Glomerular visceral epithelial cell (primary cell): ENCODE measurements around the gene TUBD1.
"Not testable (repeated sequence)": the region's sequence is repeated elsewhere in the genome, so short reads cannot be mapped to it uniquely, and the experiment has no call there.

Experiments used
- DNase-seq: peaks from one replicate; pipeline ENCODE4 v3.0.0-alpha.2; 2016; ENCODE audit errors: extremely low spot score

Gene TUBD1

GRCh38 chr17:59892924-59893675, at the start of gene TUBD1, which contains the start of gene RPS6KB1:
Gene TUBD1 (minus strand): TSS chr17:59892943. CDS start chr17:59891002, 1,941 bp downstream.
Gene RPS6KB1 (plus strand): TSS chr17:59893121. CDS start chr17:59893185, 64 bp downstream.
- DNase-seq, result peak; percentile 99

GRCh38 chr17:59941131-59941530, 48.4 kb upstream of the TUBD1 start:
- DNase-seq, result no peak

GRCh38 chr17:59940697-59941096, 48.0 kb upstream of the TUBD1 start:
- not testable (repeated sequence) for DNase-seq

GRCh38 chr17:59933317-59933716, 40.6 kb upstream of the TUBD1 start:
- DNase-seq, result not testable (repeated sequence)

GRCh38 chr17:59930768-59931167, 38.0 kb upstream of the TUBD1 start:
- DNase-seq, result peak; percentile 16

GRCh38 chr17:59930121-59930520, 37.4 kb upstream of the TUBD1 start:
- DNase-seq, result not testable (repeated sequence)

- not testable (repeated sequence) for DNase-seq
Observed at GRCh38 chr17:59920637-59921036, 27.9 kb upstream of the TUBD1 start.

- DNase-seq, result no peak
Observed at GRCh38 chr17:59916446-59916845, 23.7 kb upstream of the TUBD1 start.

GRCh38 chr17:59914274-59914854, 21.6 kb upstream of the TUBD1 start:
- DNase-seq, result peak; percentile 44

- DNase-seq, result no peak
Observed at GRCh38 chr17:59907467-59907866, 14.7 kb upstream of the TUBD1 start.

- no peak for DNase-seq
Observed at GRCh38 chr17:59903455-59903854, 10.7 kb upstream of the TUBD1 start.

GRCh38 chr17:59901604-59902003, 8.9 kb upstream of the TUBD1 start:
- DNase-seq, result no peak

- peak; percentile 37 for DNase-seq
Observed at GRCh38 chr17:59899099-59899498, 6.4 kb upstream of the TUBD1 start.

GRCh38 chr17:59897090-59897489, 4.3 kb upstream of the TUBD1 start:
- no peak for DNase-seq

GRCh38 chr17:59893676-59894100, 945 bp upstream of the TUBD1 start:
- DNase-seq, result no peak

- peak; percentile 6 for DNase-seq
Observed at GRCh38 chr17:59892251-59892923, 356 bp downstream of the TUBD1 start.

GRCh38 chr17:59890720-59891119, 2.0 kb downstream of the TUBD1 start:
- peak; percentile 17 for DNase-seq

- no peak for DNase-seq
Observed at GRCh38 chr17:59888145-59888750, 4.5 kb downstream of the TUBD1 start.

GRCh38 chr17:59884861-59885260, 7.9 kb downstream of the TUBD1 start:
- no peak for DNase-seq

GRCh38 chr17:59878624-59879023, 14.1 kb downstream of the TUBD1 start:
- DNase-seq, result no peak

GRCh38 chr17:59877965-59878364, 14.8 kb downstream of the TUBD1 start:
- DNase-seq, result no peak

GRCh38 chr17:59876107-59876506, 16.6 kb downstream of the TUBD1 start:
- no peak for DNase-seq
